ENCODE results near the gene HPS3.
"Not testable (repeated sequence)": the region's sequence is repeated elsewhere in the genome, so short reads cannot be mapped to it uniquely, and the experiment has no call there.

HPS3 gene, protein sequence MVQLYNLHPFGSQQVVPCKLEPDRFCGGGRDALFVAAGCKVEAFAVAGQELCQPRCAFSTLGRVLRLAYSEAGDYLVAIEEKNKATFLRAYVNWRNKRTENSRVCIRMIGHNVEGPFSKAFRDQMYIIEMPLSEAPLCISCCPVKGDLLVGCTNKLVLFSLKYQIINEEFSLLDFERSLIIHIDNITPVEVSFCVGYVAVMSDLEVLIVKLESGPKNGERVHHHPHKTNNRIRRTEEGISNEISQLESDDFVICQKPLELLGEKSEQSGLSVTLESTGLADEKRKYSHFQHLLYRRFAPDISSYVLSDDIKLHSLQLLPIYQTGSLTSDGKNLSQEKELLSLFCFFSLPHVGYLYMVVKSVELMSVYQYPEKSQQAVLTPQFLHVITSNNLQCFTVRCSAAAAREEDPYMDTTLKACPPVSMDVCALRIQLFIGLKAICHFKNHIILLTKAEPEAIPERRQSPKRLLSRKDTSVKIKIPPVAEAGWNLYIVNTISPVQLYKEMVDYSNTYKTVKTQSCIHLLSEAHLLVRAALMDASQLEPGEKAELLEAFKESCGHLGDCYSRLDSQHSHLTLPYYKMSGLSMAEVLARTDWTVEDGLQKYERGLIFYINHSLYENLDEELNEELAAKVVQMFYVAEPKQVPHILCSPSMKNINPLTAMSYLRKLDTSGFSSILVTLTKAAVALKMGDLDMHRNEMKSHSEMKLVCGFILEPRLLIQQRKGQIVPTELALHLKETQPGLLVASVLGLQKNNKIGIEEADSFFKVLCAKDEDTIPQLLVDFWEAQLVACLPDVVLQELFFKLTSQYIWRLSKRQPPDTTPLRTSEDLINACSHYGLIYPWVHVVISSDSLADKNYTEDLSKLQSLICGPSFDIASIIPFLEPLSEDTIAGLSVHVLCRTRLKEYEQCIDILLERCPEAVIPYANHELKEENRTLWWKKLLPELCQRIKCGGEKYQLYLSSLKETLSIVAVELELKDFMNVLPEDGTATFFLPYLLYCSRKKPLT

DNA sequence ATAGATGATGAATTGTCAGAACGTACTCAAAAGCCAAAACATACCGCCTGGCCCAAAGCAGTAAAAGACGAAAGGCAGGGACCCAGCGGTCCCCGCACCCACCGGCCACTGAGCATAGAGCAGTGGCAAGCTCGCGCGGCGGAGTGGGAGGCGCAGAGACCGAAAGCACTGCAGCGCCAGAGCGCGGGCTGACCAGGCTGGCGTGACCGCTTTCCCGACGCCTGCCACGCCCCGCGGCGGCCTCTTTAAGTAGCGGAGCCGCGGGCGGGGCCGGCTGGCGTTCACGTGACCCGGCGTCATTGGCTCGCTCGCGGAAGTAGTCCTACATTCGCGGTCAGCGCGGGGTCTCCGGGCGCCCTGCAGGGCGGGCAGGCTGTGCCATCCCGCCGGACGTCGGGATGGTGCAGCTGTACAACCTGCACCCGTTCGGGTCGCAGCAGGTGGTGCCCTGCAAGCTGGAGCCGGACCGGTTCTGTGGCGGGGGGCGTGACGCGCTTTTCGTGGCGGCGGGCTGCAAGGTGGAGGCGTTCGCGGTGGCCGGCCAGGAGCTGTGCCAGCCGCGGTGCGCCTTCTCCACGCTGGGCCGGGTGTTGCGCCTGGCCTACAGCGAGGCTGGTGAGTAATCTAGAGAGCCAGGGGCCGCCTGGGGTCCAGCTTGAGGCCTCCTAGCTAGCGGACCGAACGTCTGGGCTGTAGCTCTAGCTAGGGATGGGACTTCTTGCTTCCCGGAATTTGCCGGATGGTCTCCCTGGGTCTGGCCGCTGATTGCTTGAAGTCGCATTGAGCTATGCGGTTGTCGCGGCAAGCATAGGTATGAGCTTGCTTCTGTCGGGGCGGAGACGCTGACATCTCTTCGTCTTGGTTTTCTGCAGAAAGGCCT is at the start of gene HPS3:
HPS3 (plus strand) TSS at position 313 of the 880 bp plus-strand sequence; CDS start at position 399, 86 bp downstream.
- TF ChIP-seq POLR2A (IDR thresholded peaks at IDR 0.05; ENCODE audit: low read depth, low read length): peak; percentile 76
- FAIRE-seq (no peak), DNase-seq (ENCODE audit: insufficient read length, low spot score) (peak; percentile 83)

DNA sequence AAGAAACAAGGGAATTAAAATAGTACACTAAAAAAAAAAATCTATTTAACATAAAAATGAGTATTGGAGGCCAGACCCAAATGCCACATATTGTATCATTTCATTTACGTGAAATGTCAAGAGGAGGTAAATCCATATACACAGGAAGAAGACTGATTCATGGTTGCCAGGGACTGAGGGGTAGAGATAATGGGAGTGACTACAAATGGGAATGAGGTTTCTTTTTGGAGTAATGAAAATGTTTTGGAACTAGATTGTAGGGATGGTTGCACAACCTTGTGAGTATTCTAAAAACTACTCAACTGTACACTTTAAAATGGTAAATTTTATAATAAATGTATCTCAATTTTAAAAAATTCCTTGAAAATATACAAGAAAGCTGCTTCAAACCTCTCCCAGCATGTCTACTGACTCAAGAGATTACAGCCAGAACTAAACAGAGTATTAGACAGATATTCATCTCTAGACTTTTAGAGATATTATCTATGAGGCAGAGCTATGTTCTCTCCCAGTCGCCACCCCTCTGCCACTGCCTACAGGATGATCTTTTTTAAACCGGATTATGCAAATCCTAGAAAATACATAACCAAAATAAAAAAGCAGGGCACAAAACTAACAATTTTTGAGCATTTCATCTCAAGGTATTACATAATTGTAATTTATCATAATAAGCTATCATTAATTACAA is 49.3 kb upstream of the HPS3 start:
- TF ChIP-seq POLR2A (IDR thresholded peaks at IDR 0.05; ENCODE audit: low read depth, low read length): no peak
- no peak for FAIRE-seq
- no peak for DNase-seq (ENCODE audit: insufficient read length, low spot score)

DNA sequence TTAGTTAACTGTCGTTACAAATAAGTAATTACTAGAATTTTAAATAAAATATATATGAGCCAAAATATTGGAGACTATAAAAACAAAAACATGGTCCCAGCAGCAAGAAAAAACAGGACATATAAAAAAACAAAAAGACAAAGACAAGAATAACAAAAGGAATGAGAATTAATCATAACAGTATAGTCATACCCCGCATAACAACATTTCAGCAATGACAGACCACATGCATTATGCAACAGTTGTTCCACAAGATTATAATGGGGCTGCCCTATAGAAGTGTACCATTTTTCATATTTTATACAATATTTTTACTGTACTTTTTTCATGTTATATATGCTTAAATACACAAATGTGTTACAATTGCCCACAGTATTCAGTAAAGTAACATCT is 48.7 kb upstream of the HPS3 start:
- FAIRE-seq (peak; percentile 36), DNase-seq (ENCODE audit: insufficient read length, low spot score) (no peak)
- no peak for TF ChIP-seq POLR2A (IDR thresholded peaks at IDR 0.05; ENCODE audit: low read depth, low read length)

DNA sequence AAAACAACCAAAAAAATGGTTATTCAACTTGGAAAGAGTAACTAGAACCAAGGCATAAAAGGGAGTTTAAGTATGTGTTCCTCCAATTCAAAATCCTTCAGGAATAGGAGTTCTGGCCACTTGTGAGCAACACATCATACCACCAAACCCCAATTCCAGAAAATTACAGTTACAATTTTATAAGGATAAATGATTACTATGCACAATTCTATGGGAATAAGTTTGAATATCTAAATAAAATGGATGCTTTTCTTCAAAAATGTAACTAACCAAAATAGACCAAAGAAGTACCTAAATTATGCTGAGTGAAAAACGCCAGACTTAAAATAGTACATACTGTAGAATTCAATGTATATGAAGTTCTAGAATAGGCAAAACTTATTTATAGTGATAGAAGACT is 47.7 kb upstream of the HPS3 start:
- FAIRE-seq: peak; percentile 53
- no peak for DNase-seq (ENCODE audit: insufficient read length, low spot score)
- no peak for TF ChIP-seq POLR2A (IDR thresholded peaks at IDR 0.05; ENCODE audit: low read depth, low read length)

DNA sequence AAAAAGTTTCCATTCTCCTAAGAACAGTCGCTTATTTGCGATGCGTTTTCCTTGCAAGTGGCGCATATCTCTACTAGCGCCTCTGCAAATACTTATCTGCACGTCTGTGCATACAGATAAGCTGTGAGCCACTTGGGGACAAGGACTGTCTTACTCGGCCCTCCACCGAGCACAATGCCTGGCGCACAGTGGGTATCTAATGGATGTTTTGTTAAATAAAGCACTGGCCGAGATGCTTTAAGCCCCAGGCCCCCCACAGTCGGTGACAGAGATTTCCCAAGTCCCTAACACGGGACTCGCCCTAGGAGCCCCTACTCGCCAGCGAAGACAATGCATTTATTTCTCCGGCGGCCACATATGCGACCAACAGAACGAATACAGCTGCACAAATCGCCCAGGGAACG is 43.6 kb upstream of the HPS3 start:
- no peak for DNase-seq (ENCODE audit: insufficient read length, low spot score)
- FAIRE-seq: no peak
- TF ChIP-seq POLR2A (IDR thresholded peaks at IDR 0.05; ENCODE audit: low read depth, low read length): no peak

DNA sequence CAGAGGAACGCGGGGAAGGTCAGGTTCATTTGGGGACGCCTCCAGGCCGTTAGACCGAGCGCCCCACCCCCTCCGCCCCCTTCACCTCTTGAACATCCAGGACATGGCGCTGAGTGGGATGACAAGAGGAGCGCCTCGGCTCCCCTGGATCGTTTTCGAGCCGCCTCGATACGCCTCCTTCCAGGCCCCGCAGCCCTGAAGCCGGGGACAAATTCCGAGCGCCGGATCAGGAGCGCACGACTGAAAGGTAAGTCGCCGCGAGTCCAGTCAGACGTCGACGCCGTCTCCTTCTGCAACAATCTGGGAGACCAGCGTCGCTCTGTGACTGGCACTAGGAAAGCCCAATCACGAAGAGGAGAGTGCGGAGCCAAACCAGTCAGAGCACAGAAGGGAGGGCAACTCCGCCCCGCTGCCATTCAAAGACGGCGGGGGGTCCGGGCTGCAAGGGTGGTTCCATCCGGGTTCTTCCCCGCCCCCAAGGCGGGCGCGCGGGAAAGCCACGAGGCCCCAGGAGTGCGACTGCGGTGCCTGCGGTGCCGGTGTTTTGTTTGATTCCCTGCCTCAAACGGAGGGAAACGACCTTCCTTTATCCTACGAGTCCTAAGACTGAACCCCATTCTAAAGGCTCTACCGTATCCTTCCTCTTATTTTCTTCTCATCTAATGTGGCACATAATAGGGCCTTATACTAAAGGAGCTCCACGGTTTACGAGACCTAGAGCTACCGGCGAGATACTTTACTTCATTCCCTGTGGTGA is 43.0 kb upstream of the HPS3 start, which contains the start of gene HLTF:
HLTF (minus strand) TSS at position 302 of the 757 bp plus-strand sequence; CDS start at position 105, 197 bp downstream.
- DNase-seq (ENCODE audit: insufficient read length, low spot score): peak; percentile 89
- TF ChIP-seq POLR2A (IDR thresholded peaks at IDR 0.05; ENCODE audit: low read depth, low read length): peak; percentile 69
- peak; percentile 93 for FAIRE-seq

DNA sequence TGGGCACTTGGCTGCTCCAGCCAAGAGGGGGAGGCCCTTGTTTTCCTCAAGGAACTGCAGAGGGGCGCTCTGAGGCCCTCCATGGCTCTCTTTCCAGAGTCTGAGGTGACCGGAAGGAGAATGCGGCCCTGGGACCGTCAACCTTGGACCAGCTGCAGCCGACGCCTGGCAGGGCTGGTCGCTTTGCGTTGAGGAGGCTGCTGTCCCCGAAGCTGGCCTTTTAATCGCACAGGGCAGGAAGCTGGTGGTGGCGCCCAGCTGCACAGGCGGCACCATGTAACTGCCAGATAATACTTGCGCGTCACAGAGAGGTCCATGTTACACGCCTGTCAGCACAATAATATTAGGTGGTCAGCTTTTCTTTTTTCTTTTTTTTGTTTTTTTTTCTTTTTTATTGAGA is 42.2 kb upstream of the HPS3 start:
- no peak for TF ChIP-seq POLR2A (IDR thresholded peaks at IDR 0.05; ENCODE audit: low read depth, low read length)

DNA sequence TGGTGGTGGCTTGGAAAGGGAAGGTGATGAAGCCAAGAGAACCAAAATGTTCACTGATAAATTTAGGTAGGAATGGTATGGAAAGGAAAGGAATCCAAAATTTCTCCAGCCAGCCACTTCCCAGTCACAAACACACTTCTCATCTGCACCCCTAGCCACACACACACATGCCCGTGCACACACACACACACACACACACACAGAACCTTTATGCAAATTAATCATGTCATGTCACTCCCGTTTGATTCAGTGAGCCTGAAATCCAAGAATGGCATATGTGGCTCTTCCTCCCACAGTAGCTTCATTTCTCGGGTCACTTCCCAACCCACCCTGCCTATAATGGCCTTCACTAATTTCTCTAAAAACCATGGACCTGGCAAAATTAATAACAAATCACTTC is 40.0 kb upstream of the HPS3 start:
- no peak for FAIRE-seq
- DNase-seq (ENCODE audit: insufficient read length, low spot score): no peak
- no peak for TF ChIP-seq POLR2A (IDR thresholded peaks at IDR 0.05; ENCODE audit: low read depth, low read length)

More for the DNA sequence above, 42.2 kb upstream of the HPS3 start:
- no peak for DNase-seq (ENCODE audit: insufficient read length, low spot score)
- no peak for FAIRE-seq

DNA sequence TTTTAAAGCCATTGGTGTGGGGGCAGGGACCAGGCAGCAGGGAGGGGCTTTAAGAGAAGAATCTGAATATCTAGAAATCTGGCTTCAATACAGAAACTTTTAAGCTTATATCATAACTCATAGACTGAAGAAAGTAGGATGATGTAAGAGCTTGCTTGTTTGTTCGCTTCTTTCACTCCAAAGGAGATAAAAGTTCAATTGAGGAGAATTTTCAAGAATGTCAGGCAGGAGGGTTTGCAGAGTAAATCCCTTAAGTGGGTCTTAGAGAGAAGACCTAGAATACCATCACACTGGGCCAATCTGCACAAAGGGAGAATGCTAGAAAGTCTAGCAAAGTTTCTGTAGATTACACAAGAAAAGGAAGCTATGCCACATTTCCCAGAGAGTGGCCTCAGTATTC is 39.0 kb upstream of the HPS3 start:
- TF ChIP-seq POLR2A (IDR thresholded peaks at IDR 0.05; ENCODE audit: low read depth, low read length): no peak
- FAIRE-seq (no peak), DNase-seq (ENCODE audit: insufficient read length, low spot score) (no peak)

DNA sequence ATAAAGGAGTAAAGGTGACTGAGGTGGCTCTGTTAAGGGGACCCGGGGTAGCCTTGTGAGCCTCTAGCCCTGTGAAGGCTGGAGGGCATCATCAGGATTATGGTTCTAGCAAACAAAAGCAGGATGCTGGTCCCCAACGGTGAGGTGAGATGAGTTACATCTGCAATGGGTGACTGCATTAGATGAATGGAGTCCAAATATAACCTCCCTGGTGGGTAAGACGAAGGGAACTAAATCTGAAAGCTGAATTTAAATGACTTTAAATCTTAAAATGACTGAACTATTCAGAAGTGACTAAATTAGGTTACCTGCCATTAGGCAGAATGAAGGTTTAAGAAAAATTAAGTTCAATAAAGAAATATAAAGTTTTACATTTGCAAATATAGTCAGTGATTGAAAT is 38.5 kb upstream of the HPS3 start:
- no peak for DNase-seq (ENCODE audit: insufficient read length, low spot score)
- FAIRE-seq: no peak
- TF ChIP-seq POLR2A (IDR thresholded peaks at IDR 0.05; ENCODE audit: low read depth, low read length): no peak

DNA sequence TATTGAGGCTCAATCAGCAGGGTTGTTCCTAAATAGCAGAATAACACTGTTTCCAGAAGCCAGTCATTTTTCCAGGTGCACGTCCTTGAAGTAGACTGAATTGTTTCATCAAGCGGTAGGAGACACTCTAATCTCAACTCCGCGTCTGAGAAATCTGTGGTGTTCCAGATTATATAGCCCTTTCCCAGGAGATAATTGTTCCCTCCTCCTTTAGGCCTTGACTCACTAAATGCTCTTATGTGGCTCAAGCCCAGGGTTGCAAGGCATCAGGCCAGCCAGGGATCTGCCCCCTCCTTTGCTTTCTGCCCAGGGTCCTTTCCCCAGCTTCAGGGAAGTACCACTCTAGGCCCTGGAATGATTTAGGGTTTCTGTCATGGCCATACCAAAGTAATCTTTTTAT is 37.5 kb upstream of the HPS3 start:
- FAIRE-seq (no peak), DNase-seq (ENCODE audit: insufficient read length, low spot score) (no peak)

DNA sequence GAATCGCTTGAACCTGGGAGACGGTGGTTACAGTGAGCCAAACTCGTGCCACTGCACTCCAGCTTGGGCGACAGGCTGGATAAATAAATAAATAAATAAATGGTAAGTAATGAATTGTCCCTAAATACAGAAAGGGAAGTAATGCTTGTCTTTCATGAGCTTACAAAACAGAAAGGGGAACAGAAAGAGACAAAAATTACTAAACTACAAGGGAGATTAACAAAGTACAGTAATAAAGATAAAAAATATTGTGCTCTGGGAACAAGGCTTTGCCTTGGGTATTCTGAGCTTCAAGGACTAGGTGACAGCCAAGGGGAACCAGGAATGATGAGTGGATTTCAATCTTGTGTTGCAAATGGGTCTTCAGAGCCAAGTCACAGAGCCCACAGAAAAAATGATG is 34.0 kb upstream of the HPS3 start:
- FAIRE-seq: no peak
- no peak for TF ChIP-seq POLR2A (IDR thresholded peaks at IDR 0.05; ENCODE audit: low read depth, low read length)
- no peak for DNase-seq (ENCODE audit: insufficient read length, low spot score)

More for the DNA sequence above, 37.5 kb upstream of the HPS3 start:
- TF ChIP-seq POLR2A (IDR thresholded peaks at IDR 0.05; ENCODE audit: low read depth, low read length): no peak

DNA sequence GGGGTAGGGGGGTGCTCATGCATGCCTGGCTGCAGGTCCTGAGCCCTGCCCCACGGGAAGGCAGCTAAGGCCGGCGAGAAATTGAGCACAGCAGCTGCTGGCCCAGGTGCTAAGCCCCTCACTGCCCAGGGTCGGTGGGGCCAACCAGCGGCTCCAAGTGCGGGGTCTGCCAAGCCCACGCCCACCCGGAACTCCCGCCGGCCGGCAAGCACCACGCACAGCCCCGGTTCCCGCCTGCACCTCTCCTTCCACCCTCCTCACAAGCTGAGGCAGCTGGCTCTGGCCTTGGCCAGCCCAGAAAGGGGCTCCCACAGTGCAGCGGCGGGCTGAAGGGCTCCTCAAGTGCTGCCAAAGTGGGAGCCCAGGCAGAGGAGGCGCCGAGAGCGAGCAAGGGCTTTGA is 31.5 kb upstream of the HPS3 start:
- not testable (repeated sequence) for DNase-seq (ENCODE audit: insufficient read length, low spot score); FAIRE-seq

Data from H54 (cell line).